AG10803 (cell line): Measurements from ENCODE around the gene AMBRA1.

Experiments
- DNase-seq: peaks from one replicate; pipeline ENCODE4 v3.0.0; 2010; ENCODE audit warnings: low read depth
- H3K4me3 ChIP-seq: 2 replicates; pipeline ENCODE4 v1.5.1; 2011; ENCODE audit warnings: mild to moderate bottlenecking, low read length, control low read depth
- TF ChIP-seq, protein P1 (sequence below): conservative IDR thresholded peaks from 2 replicates; pipeline ENCODE4 v1.5.1; 2011; ENCODE audit warnings: mild to moderate bottlenecking, low read length, control low read depth, inconsistent platforms

AMBRA1 gene

DNA sequence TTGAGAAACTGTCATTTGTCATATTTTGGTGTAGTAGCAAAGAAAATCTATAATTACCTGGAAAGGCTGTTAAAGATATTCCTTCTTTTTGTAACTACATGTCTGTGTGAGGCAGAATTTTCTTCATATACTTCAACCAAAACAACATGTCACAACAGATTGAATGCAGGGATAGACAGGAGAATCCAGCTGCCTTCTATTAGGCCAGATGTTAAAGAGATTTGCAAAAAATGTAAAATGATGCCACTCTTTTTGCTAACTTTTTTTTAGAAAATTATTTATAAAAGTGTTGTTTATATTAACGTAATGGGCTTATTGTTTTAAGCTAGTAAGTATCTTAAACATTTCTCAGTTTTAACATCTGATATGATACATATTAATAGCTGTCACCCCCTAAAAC, 233.9 kb downstream of the AMBRA1 start:
- DNase-seq = peak; percentile 23
- no peak overlapping the region for H3K4me3 ChIP-seq
- TF ChIP-seq, protein P1, sequence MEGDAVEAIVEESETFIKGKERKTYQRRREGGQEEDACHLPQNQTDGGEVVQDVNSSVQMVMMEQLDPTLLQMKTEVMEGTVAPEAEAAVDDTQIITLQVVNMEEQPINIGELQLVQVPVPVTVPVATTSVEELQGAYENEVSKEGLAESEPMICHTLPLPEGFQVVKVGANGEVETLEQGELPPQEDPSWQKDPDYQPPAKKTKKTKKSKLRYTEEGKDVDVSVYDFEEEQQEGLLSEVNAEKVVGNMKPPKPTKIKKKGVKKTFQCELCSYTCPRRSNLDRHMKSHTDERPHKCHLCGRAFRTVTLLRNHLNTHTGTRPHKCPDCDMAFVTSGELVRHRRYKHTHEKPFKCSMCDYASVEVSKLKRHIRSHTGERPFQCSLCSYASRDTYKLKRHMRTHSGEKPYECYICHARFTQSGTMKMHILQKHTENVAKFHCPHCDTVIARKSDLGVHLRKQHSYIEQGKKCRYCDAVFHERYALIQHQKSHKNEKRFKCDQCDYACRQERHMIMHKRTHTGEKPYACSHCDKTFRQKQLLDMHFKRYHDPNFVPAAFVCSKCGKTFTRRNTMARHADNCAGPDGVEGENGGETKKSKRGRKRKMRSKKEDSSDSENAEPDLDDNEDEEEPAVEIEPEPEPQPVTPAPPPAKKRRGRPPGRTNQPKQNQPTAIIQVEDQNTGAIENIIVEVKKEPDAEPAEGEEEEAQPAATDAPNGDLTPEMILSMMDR = no peak

DNA sequence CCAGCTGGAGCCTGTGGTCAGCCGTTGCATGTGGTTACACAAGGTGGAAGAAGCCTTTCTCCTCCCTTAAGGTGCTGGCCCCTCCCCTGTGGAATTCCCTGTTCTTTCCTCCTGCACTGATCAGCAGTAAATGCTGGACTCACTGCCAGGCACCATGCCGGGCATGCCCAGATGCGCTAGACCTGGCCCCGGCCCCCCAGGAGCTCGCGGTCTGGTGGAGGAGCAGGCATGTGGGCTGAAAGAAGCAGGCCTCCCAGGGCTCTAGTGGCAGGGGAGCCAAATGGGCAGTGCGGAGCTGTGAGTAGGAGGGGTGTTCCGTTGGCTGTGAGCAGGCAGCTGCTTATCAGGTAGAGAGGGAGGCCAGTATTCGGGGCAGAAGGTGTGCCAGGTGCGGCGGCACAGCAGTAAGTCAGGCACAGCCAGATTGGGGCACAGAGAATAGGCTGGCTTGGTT, 236.3 kb downstream of the AMBRA1 start:
- no peak for DNase-seq
- TF ChIP-seq, protein P1 = no peak
- no peak overlapping the region for H3K4me3 ChIP-seq

DNA sequence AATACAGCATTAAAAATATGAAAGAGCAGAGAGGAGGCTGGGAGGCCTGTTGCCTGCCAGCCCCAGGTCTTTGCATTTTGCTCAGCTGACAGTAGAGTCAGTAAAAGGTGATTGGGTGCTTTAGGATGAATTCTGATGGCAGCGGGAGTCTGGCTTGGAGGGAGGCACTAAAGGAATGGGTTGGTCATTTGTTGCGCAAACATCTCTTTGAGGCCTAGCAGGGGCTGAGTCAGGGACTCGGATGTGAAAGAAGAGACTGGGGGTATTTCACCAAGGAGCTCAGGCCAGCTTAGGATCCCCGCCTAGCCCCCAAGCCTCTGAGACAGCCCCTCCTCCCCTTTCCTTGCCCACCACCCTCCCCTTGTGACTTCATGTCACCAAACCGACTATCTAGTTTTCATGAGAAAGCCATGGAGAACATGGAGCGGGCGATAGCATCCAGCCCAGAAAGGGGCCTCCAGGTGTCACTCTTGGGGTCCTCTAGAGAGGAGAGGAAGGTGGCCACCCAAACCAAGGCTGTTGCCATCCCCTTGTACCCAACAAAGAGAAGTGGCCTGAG, 236.8 kb downstream of the AMBRA1 start:
- TF ChIP-seq, protein P1 = no peak
- no peak overlapping the region for H3K4me3 ChIP-seq
- DNase-seq = peak; percentile 48

DNA sequence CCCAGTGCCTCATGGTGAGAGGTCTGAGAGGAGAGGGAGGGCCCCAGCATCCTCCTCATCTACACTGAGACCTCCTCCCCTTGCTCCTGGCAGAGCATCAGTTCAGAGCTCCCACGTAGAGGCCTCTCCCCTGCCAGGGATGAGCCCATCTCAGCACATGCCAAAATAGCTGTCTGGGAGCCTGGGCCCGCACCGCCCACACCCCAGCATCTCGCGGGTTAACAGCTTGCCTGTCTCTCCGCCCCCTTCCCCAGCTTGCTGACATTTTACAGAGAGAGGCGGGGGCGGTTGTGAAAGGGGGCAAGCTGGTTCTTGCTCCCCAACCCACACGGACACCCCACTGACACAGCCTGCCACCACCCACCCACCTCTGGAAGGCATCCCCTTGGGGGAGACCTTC, 240.1 kb downstream of the AMBRA1 start:
- no peak overlapping the region for H3K4me3 ChIP-seq
- DNase-seq = peak; percentile 26
- TF ChIP-seq, protein P1 = no peak

DNA sequence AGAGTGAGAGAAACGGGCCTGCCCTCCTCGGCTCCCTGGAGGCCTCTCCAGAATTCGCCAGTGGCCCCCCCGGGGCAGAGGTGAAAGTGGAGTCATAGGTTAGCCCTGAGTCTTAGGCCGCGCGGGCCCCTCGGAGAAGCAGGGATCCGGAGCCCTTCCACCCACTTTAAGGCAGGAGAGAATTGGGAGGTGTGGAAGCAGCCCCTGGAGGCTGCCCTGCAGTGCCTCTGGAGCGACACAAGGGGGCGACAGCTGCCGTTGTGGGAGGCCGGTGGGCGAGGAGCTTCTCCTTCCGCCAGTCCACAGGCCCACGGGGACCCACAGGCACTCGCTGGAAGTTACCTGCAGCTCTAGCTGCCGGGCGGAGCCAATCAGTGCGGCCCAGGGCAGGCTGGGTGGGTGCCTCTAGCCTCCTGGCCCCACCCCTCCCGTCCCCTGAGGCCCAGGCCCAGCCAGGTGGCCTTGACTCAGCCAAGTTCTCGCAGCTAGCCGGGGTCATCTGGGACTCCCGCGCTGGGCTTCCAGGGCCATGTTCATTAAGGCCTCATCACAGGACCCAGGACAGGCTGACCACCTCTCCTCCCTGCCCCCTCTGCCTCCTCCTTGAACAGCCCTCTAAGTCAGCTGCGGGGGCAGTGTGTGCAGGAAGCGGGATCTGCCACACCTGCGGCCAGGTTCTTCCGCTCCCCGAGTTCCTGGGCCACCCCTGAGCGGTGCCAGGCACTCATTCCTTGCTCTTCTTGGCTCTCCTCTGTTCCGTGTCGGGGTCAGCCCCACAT, 241.6 kb downstream of the AMBRA1 start:
- H3K4me3 ChIP-seq = no peak overlapping the region
- TF ChIP-seq, protein P1 = peak; percentile 64
- DNase-seq = no peak

DNA sequence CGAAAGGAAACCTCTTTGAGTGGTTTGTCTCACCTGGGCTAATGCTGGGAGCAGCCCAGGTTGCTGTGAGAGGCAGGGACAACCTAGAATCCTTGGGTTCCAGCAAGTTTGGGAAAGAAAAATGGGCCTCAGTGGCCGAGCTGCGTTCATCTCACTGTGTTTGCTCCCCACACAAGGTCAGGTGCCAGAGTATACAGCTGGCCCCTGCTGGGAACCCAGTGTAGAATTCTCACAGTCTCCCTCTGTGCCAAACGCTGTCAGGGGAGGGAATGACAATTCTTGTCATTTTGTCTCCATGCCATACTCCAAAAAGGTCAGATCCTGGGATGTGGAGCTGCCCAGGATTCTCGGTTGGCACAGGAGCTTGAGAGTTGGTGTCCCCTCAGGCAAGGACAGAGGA, 242.2 kb downstream of the AMBRA1 start:
- TF ChIP-seq, protein P1 = no peak
- no peak for DNase-seq
- H3K4me3 ChIP-seq = no peak overlapping the region

DNA sequence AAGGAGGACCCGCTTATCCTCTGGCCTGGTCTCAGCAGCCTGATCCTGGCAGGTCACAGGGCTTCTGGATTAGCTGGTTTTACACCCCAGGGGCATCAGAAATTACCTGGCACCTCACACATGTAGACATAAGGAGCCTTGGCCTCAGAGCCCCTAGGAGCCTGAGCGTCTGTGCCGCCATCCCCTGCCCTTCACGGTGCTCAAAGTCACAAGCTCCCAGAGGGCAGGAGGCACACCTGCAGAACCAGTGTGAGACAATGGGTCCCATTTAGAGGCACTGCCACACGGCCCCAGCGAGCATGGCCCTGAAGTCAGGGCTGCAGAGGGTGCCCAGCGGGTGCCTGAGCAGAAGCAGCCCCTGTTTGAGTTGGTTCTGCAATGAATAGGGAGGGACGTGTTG, 242.7 kb downstream of the AMBRA1 start:
- H3K4me3 ChIP-seq = no peak overlapping the region
- TF ChIP-seq, protein P1 = no peak
- DNase-seq = no peak
